Ectodermal cell (in vitro differentiated cells): ENCODE data around the gene CD3G.

Experiments
- H3K27ac ChIP-seq: 2 replicates; pipeline ENCODE4 v1.7.0; 2013; ENCODE audit warnings: mild to moderate bottlenecking, low read depth, low read length; ENCODE audit not compliant: insufficient read depth, poor library complexity, severe bottlenecking
- H3K27me3 ChIP-seq: 2 replicates; pipeline ENCODE4 v1.7.0; 2013; ENCODE audit warnings: mild to moderate bottlenecking, low read length; ENCODE audit not compliant: insufficient read depth, control insufficient read depth, poor library complexity, severe bottlenecking
- H3K36me3 ChIP-seq: one replicate; pipeline ENCODE4 v1.7.0; 2013; ENCODE audit warnings: low read length; ENCODE audit not compliant: control insufficient read depth, insufficient read depth
- H3K4me1 ChIP-seq: one replicate; pipeline ENCODE4 v1.7.0; 2013; ENCODE audit warnings: low read length; ENCODE audit not compliant: control insufficient read depth, insufficient read depth
- H3K4me3 ChIP-seq: 2 replicates; pipeline ENCODE4 v1.7.0; 2013; ENCODE audit warnings: low read depth, low read length, control low read depth; ENCODE audit not compliant: insufficient read depth
- H3K9me3 ChIP-seq: 2 replicates; pipeline ENCODE4 v1.7.0; 2013; ENCODE audit warnings: mild to moderate bottlenecking, low read length, moderate library complexity; ENCODE audit not compliant: control insufficient read depth
- WGBS, 2 experiments: methylation state at CpG; one replicate each; pipeline ENCODE4 v1.1.7; 2013; ENCODE audit warnings: missing lambda C conversion rate in 2 of 2; 5-methylcytosine and 5-hydroxymethylcytosine counted together

CD3G gene

GRCh38 chr11:118374729-118375128 lies 30.6 kb downstream of the CD3G start:
- H3K27ac ChIP-seq, result no peak overlapping the region
- WGBS, 2 experiments, result 90 to 92% methylated on average over 3 of the region's 3 CpGs
- H3K4me3 ChIP-seq, result no peak overlapping the region
- H3K27me3 ChIP-seq, result no peaks in the 10 kb centered on the region
- no peaks in the 10 kb centered on the region for H3K4me1 ChIP-seq
- H3K9me3 ChIP-seq, result no peaks in the 10 kb centered on the region
- H3K36me3 ChIP-seq, result peaks cover 24% of the 10 kb centered on the region

GRCh38 chr11:118375978-118376377 lies 31.8 kb downstream of the CD3G start:
- Histone ChIP-seq H3K9me3 (no peaks in the 10 kb centered on the region), H3K4me3 (no peak overlapping the region), H3K27me3 (no peaks in the 10 kb centered on the region), H3K36me3 (peaks cover 25% of the 10 kb centered on the region), H3K27ac (no peak overlapping the region), H3K4me1 (no peaks in the 10 kb centered on the region)

- H3K4me1 ChIP-seq, result no peaks in the 10 kb centered on the region
- no peaks in the 10 kb centered on the region for H3K9me3 ChIP-seq
- 93 to 94% methylated on average over 3 to 4 of the region's 4 CpGs for WGBS, 2 experiments
- H3K4me3 ChIP-seq, result no peak overlapping the region
- no peaks in the 10 kb centered on the region for H3K27me3 ChIP-seq
- peaks cover 22% of the 10 kb centered on the region for H3K36me3 ChIP-seq
- no peak overlapping the region for H3K27ac ChIP-seq
Measured at GRCh38 chr11:118379497-118379896, 35.4 kb downstream of the CD3G start.

- Histone ChIP-seq H3K4me3 (no peak overlapping the region), H3K27me3 (no peaks in the 10 kb centered on the region), H3K27ac (no peak overlapping the region), H3K4me1 (no peaks in the 10 kb centered on the region), H3K36me3 (peaks cover 31% of the 10 kb centered on the region), H3K9me3 (no peaks in the 10 kb centered on the region)
Measured at GRCh38 chr11:118380571-118380970, 36.4 kb downstream of the CD3G start.

- 95 to 96% methylated on average over 3 of the region's 3 CpGs for WGBS, 2 experiments
- Histone ChIP-seq H3K27me3 (no peaks in the 10 kb centered on the region), H3K27ac (no peak overlapping the region), H3K36me3 (peaks cover 50% of the 10 kb centered on the region), H3K4me3 (no peak overlapping the region), H3K9me3 (no peaks in the 10 kb centered on the region), H3K4me1 (no peaks in the 10 kb centered on the region)
Measured at GRCh38 chr11:118382954-118383353, 38.8 kb downstream of the CD3G start.

- peaks cover 50% of the 10 kb centered on the region for H3K36me3 ChIP-seq
Measured at GRCh38 chr11:118383657-118384056, 39.5 kb downstream of the CD3G start.

GRCh38 chr11:118396097-118396501 lies 52.0 kb downstream of the CD3G start:
- Histone ChIP-seq H3K4me3 (no peak overlapping the region), H3K27ac (no peak overlapping the region), H3K9me3 (no peaks in the 10 kb centered on the region), H3K36me3 (peaks cover 10% of the 10 kb centered on the region), H3K27me3 (no peaks in the 10 kb centered on the region), H3K4me1 (no peaks in the 10 kb centered on the region)
- 91 to 95% methylated on average over 6 of the region's 6 CpGs for WGBS, 2 experiments

More at GRCh38 chr11:118383657-118384056, 39.5 kb downstream of the CD3G start:
- Histone ChIP-seq H3K4me1 (no peaks in the 10 kb centered on the region), H3K4me3 (no peak overlapping the region), H3K27ac (no peak overlapping the region), H3K9me3 (no peaks in the 10 kb centered on the region), H3K27me3 (no peaks in the 10 kb centered on the region)
- WGBS, 2 experiments, result 95 to 100% methylated on average over 2 of the region's 3 CpGs

- H3K4me1 ChIP-seq, result no peaks in the 10 kb centered on the region
- no peaks in the 10 kb centered on the region for H3K9me3 ChIP-seq
- no peak overlapping the region for H3K4me3 ChIP-seq
- no peak overlapping the region for H3K27ac ChIP-seq
- H3K36me3 ChIP-seq, result peaks cover 10% of the 10 kb centered on the region
- H3K27me3 ChIP-seq, result no peaks in the 10 kb centered on the region
Measured at GRCh38 chr11:118397448-118397847, 53.3 kb downstream of the CD3G start.

GRCh38 chr11:118398791-118399559 lies 54.8 kb downstream of the CD3G start:
- H3K9me3 ChIP-seq, result no peaks in the 10 kb centered on the region
- H3K36me3 ChIP-seq, result peaks cover 10% of the 10 kb centered on the region
- 89 to 97% methylated on average over 3 of the region's 3 CpGs for WGBS, 2 experiments
- no peaks in the 10 kb centered on the region for H3K27me3 ChIP-seq
- no peak overlapping the region for H3K4me3 ChIP-seq
- no peaks in the 10 kb centered on the region for H3K4me1 ChIP-seq
- no peak overlapping the region for H3K27ac ChIP-seq

GRCh38 chr11:118401151-118401879 lies 57.2 kb downstream of the CD3G start, which contains the start of gene ATP5MG:
TSS of gene ATP5MG (plus strand) at chr11:118401606. CDS start at chr11:118401666, 60 bp downstream.
- H3K27ac ChIP-seq, result peak within 1 kb of the TSS; percentile 56

More at GRCh38 chr11:118401151-118401879, 57.2 kb downstream of the CD3G start, which contains the start of gene ATP5MG:
- Histone ChIP-seq H3K27me3 (no peaks in the 10 kb centered on the region), H3K4me3 (peak within 1 kb of the TSS; percentile 83), H3K4me1 (no peaks in the 10 kb centered on the region), H3K9me3 (no peaks in the 10 kb centered on the region), H3K36me3 (peaks cover 4% of the 10 kb centered on the region)
- 0 to 1% methylated on average over 51 of the region's 51 CpGs for WGBS, 2 experiments
